GM23338 (cell line): ENCODE measurements around the gene PLS3.

Experiments
- CREB1 ChIP-seq: fragments of 250-450 bp; sonication (Bioruptor Pico); IDR thresholded peaks from 2 replicates; pipeline ENCODE4 v1.5.0; 2020; ENCODE audit warnings: low read depth, mild to moderate bottlenecking, moderate library complexity
- EZH2 ChIP-seq: fragments of 200-600 bp; sonication (generic); IDR thresholded peaks from one replicate; pipeline ENCODE4 v1.8.0; 2017; ENCODE audit warnings: antibody characterized with exemption, mild to moderate bottlenecking, low read depth; ENCODE audit not compliant: unreplicated experiment
- EZH2phosphoT487 ChIP-seq: fragments of 200-600 bp; sonication (generic); IDR thresholded peaks from one replicate; pipeline ENCODE4 v1.8.1; 2018; ENCODE audit warnings: antibody characterized with exemption; ENCODE audit not compliant: unreplicated experiment
- JUNB ChIP-seq: IDR thresholded peaks from one replicate; pipeline ENCODE4 v1.6.1; 2016; ENCODE audit warnings: antibody characterized with exemption; ENCODE audit not compliant: unreplicated experiment
- NANOG ChIP-seq: IDR thresholded peaks from 2 replicates; pipeline ENCODE4 v1.6.1; 2016; ENCODE audit warnings: antibody characterized with exemption, borderline replicate concordance
- POLR2AphosphoS5 ChIP-seq: IDR thresholded peaks from 2 replicates; pipeline ENCODE4 v1.6.1; 2016; ENCODE audit warnings: antibody characterized with exemption, low read depth
- ZNF114 ChIP-seq: fragments of 250-450 bp; sonication (Bioruptor Pico); IDR thresholded peaks from 2 replicates; pipeline ENCODE4 v1.5.0; 2020; ENCODE audit warnings: mild to moderate bottlenecking, moderate library complexity
- ZNF331 ChIP-seq: fragments of 250-450 bp; sonication (Bioruptor Pico); IDR thresholded peaks from 2 replicates; pipeline ENCODE4 v1.5.0; 2020; ENCODE audit warnings: low read depth, mild to moderate bottlenecking, moderate library complexity
- TF ChIP-seq, protein P1 (sequence below), 2 experiments: fragments of 200-600 bp in 1 of 2; sonication (generic) in 1 of 2; conservative IDR thresholded peaks; 2 replicates each; pipeline versions ENCODE4 v1.5.1 to v1.6.1; 2016 to 2017; ENCODE audit warnings: antibody characterized with exemption in 2 of 2, low read depth in 2 of 2, mild to moderate bottlenecking in 2 of 2, moderate library complexity in 1 of 2
- TF ChIP-seq, protein P2 (sequence below): IDR thresholded peaks from one replicate; pipeline ENCODE4 v1.6.1; 2018; ENCODE audit warnings: antibody characterized with exemption; ENCODE audit not compliant: unreplicated experiment
- TF ChIP-seq, protein P3 (sequence below): IDR thresholded peaks from 2 replicates; pipeline ENCODE4 v1.6.1; 2016; ENCODE audit warnings: antibody characterized with exemption
- TF ChIP-seq, protein P4 (sequence below): fragments of 250-450 bp; sonication (Bioruptor Pico); IDR thresholded peaks from 2 replicates; pipeline ENCODE4 v1.5.0; 2020; ENCODE audit warnings: mild to moderate bottlenecking, moderate library complexity

DNA sequence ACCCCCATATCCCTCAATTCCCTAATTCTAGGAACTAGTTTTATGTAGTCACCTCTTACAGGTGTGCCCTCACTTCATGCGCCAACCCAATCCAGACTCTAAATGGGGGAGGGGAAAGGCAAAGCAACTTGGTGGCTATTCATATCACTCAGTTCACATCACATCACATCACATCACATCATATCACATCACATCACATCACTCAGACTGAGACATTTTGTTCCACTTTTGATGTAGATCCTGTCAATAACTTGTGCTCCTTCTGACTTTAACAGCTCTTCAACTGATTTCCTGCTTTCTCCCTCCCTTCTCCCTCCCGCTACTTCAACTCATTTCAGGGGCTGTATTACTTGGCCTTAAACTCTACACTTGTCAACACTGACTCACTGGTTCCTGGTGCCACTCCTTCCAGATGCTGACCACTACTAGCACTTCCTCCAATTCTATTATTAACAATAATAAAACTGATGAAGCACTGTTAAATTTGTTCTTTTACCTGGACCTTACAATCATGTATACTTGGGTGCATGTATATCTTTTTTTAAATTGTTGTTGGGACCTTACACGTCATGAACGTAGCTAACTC is 29.1 kb upstream of the PLS3 start:
- TF ChIP-seq, protein P1, sequence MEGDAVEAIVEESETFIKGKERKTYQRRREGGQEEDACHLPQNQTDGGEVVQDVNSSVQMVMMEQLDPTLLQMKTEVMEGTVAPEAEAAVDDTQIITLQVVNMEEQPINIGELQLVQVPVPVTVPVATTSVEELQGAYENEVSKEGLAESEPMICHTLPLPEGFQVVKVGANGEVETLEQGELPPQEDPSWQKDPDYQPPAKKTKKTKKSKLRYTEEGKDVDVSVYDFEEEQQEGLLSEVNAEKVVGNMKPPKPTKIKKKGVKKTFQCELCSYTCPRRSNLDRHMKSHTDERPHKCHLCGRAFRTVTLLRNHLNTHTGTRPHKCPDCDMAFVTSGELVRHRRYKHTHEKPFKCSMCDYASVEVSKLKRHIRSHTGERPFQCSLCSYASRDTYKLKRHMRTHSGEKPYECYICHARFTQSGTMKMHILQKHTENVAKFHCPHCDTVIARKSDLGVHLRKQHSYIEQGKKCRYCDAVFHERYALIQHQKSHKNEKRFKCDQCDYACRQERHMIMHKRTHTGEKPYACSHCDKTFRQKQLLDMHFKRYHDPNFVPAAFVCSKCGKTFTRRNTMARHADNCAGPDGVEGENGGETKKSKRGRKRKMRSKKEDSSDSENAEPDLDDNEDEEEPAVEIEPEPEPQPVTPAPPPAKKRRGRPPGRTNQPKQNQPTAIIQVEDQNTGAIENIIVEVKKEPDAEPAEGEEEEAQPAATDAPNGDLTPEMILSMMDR (conservative IDR thresholded peaks at IDR 0.05; ENCODE audit: low read depth in 2 of 2): no peak
- TF ChIP-seq CREB1 (CRISPR knock-in tag) (no peak), POLR2AphosphoS5 (no peak), EZH2 (no peak), JUNB (no peak), ZNF331 (CRISPR knock-in tag) (no peak), EZH2phosphoT487 (no peak), NANOG (no peak), ZNF114 (CRISPR knock-in tag) (no peak)
- TF ChIP-seq, protein P2, sequence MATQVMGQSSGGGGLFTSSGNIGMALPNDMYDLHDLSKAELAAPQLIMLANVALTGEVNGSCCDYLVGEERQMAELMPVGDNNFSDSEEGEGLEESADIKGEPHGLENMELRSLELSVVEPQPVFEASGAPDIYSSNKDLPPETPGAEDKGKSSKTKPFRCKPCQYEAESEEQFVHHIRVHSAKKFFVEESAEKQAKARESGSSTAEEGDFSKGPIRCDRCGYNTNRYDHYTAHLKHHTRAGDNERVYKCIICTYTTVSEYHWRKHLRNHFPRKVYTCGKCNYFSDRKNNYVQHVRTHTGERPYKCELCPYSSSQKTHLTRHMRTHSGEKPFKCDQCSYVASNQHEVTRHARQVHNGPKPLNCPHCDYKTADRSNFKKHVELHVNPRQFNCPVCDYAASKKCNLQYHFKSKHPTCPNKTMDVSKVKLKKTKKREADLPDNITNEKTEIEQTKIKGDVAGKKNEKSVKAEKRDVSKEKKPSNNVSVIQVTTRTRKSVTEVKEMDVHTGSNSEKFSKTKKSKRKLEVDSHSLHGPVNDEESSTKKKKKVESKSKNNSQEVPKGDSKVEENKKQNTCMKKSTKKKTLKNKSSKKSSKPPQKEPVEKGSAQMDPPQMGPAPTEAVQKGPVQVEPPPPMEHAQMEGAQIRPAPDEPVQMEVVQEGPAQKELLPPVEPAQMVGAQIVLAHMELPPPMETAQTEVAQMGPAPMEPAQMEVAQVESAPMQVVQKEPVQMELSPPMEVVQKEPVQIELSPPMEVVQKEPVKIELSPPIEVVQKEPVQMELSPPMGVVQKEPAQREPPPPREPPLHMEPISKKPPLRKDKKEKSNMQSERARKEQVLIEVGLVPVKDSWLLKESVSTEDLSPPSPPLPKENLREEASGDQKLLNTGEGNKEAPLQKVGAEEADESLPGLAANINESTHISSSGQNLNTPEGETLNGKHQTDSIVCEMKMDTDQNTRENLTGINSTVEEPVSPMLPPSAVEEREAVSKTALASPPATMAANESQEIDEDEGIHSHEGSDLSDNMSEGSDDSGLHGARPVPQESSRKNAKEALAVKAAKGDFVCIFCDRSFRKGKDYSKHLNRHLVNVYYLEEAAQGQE: no peak
- TF ChIP-seq, protein P3, sequence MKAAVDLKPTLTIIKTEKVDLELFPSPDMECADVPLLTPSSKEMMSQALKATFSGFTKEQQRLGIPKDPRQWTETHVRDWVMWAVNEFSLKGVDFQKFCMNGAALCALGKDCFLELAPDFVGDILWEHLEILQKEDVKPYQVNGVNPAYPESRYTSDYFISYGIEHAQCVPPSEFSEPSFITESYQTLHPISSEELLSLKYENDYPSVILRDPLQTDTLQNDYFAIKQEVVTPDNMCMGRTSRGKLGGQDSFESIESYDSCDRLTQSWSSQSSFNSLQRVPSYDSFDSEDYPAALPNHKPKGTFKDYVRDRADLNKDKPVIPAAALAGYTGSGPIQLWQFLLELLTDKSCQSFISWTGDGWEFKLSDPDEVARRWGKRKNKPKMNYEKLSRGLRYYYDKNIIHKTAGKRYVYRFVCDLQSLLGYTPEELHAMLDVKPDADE: no peak
- TF ChIP-seq, protein P4, sequence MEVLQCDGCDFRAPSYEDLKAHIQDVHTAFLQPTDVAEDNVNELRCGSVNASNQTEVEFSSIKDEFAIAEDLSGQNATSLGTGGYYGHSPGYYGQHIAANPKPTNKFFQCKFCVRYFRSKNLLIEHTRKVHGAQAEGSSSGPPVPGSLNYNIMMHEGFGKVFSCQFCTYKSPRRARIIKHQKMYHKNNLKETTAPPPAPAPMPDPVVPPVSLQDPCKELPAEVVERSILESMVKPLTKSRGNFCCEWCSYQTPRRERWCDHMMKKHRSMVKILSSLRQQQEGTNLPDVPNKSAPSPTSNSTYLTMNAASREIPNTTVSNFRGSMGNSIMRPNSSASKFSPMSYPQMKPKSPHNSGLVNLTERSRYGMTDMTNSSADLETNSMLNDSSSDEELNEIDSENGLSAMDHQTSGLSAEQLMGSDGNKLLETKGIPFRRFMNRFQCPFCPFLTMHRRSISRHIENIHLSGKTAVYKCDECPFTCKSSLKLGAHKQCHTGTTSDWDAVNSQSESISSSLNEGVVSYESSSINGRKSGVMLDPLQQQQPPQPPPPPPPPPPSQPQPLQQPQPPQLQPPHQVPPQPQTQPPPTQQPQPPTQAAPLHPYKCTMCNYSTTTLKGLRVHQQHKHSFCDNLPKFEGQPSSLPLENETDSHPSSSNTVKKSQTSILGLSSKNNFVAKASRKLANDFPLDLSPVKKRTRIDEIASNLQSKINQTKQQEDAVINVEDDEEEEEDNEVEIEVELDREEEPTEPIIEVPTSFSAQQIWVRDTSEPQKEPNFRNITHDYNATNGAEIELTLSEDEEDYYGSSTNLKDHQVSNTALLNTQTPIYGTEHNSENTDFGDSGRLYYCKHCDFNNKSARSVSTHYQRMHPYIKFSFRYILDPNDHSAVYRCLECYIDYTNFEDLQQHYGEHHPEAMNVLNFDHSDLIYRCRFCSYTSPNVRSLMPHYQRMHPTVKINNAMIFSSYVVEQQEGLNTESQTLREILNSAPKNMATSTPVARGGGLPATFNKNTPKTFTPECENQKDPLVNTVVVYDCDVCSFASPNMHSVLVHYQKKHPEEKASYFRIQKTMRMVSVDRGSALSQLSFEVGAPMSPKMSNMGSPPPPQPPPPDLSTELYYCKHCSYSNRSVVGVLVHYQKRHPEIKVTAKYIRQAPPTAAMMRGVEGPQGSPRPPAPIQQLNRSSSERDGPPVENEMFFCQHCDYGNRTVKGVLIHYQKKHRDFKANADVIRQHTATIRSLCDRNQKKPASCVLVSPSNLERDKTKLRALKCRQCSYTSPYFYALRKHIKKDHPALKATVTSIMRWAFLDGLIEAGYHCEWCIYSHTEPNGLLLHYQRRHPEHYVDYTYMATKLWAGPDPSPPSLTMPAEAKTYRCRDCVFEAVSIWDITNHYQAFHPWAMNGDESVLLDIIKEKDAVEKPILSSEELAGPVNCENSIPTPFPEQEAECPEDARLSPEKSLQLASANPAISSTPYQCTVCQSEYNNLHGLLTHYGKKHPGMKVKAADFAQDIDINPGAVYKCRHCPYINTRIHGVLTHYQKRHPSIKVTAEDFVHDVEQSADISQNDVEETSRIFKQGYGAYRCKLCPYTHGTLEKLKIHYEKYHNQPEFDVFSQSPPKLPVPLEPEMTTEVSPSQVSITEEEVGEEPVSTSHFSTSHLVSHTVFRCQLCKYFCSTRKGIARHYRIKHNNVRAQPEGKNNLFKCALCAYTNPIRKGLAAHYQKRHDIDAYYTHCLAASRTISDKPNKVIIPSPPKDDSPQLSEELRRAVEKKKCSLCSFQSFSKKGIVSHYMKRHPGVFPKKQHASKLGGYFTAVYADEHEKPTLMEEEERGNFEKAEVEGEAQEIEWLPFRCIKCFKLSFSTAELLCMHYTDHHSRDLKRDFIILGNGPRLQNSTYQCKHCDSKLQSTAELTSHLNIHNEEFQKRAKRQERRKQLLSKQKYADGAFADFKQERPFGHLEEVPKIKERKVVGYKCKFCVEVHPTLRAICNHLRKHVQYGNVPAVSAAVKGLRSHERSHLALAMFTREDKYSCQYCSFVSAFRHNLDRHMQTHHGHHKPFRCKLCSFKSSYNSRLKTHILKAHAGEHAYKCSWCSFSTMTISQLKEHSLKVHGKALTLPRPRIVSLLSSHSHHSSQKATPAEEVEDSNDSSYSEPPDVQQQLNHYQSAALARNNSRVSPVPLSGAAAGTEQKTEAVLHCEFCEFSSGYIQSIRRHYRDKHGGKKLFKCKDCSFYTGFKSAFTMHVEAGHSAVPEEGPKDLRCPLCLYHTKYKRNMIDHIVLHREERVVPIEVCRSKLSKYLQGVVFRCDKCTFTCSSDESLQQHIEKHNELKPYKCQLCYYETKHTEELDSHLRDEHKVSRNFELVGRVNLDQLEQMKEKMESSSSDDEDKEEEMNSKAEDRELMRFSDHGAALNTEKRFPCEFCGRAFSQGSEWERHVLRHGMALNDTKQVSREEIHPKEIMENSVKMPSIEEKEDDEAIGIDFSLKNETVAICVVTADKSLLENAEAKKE (CRISPR knock-in tag): no peak
